ENCODE results near the gene L3MBTL2.
"Not testable (repeated sequence)": the region's sequence is repeated elsewhere in the genome, so short reads cannot be mapped to it uniquely, and the experiment has no call there.

Gene L3MBTL2

DNA sequence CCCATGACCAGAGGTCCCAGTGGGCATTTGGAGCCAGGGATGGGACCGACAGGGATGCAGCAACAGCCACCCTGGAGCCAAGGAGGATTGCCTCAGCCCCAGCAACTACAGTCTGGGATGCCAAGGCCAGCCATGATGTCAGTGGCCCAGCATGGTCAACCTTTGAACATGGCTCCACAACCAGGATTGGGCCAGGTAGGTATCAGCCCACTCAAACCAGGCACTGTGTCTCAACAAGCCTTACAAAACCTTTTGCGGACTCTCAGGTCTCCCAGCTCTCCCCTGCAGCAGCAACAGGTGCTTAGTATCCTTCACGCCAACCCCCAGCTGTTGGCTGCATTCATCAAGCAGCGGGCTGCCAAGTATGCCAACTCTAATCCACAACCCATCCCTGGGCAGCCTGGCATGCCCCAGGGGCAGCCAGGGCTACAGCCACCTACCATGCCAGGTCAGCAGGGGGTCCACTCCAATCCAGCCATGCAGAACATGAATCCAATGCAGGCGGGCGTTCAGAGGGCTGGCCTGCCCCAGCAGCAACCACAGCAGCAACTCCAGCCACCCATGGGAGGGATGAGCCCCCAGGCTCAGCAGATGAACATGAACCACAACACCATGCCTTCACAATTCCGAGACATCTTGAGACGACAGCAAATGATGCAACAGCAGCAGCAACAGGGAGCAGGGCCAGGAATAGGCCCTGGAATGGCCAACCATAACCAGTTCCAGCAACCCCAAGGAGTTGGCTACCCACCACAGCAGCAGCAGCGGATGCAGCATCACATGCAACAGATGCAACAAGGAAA lies 27.3 kb upstream of the L3MBTL2 start:
- TF ChIP-seq, protein P1, sequence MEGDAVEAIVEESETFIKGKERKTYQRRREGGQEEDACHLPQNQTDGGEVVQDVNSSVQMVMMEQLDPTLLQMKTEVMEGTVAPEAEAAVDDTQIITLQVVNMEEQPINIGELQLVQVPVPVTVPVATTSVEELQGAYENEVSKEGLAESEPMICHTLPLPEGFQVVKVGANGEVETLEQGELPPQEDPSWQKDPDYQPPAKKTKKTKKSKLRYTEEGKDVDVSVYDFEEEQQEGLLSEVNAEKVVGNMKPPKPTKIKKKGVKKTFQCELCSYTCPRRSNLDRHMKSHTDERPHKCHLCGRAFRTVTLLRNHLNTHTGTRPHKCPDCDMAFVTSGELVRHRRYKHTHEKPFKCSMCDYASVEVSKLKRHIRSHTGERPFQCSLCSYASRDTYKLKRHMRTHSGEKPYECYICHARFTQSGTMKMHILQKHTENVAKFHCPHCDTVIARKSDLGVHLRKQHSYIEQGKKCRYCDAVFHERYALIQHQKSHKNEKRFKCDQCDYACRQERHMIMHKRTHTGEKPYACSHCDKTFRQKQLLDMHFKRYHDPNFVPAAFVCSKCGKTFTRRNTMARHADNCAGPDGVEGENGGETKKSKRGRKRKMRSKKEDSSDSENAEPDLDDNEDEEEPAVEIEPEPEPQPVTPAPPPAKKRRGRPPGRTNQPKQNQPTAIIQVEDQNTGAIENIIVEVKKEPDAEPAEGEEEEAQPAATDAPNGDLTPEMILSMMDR (IDR thresholded peaks at IDR 0.05; ENCODE audit: insufficient read depth, low read depth, low read length, missing control alignments): no peak
- H3K4me3 ChIP-seq (ENCODE audit: low read depth, low read length): no peak overlapping the region
- no peak for DNase-seq (ENCODE audit: low read depth)

DNA sequence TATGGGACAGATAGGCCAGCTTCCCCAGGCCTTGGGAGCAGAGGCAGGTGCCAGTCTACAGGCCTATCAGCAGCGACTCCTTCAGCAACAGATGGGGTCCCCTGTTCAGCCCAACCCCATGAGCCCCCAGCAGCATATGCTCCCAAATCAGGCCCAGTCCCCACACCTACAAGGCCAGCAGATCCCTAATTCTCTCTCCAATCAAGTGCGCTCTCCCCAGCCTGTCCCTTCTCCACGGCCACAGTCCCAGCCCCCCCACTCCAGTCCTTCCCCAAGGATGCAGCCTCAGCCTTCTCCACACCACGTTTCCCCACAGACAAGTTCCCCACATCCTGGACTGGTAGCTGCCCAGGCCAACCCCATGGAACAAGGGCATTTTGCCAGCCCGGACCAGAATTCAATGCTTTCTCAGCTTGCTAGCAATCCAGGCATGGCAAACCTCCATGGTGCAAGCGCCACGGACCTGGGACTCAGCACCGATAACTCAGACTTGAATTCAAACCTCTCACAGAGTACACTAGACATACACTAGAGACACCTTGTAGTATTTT lies 26.6 kb upstream of the L3MBTL2 start:
- no peak for DNase-seq (ENCODE audit: low read depth)
- TF ChIP-seq, protein P1 (IDR thresholded peaks at IDR 0.05; ENCODE audit: insufficient read depth, low read depth, low read length, missing control alignments): no peak

DNA sequence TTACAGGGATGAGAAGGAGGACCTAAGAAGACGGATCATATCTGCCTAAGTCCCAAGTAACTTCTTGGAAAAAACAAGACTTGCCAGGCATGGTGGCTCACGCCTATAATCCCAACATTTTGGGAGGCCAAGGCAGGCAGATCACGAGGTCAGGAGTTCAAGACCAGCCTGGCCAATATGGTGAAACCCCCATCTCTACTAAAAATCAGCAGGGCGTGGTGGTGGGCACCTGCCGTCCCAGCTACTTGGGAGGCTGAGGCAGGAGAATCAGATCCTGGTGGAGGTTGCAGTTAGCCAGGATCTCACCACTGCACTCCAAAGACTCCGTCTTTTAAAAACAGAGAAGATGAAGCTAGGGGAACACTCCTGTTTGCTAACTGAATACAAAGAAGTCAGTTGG lies 24.8 kb upstream of the L3MBTL2 start:
- DNase-seq (ENCODE audit: low read depth): not testable (repeated sequence)

More for the DNA sequence above, 26.6 kb upstream of the L3MBTL2 start:
- H3K4me3 ChIP-seq (ENCODE audit: low read depth, low read length): no peak overlapping the region

DNA sequence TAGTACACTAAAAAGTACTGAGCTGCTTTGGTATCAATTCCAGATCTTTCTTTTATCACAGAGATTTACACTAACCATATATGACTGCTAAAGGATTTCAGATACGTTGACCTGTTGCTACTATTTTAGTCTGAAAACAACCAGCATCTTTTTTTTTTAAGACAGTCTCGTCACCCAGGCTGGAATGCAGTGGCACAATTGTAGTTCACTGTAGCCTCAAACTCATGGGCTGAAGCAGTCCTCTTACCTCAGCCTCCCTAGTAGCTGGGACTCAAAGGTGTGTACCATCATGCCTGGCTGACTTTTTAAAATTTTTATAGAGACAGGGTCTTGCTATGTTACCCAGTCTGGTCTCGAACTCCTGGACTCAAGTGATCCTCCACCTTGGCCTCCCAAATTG lies 24.2 kb upstream of the L3MBTL2 start:
- no peak for DNase-seq (ENCODE audit: low read depth)
- TF ChIP-seq, protein P1 (IDR thresholded peaks at IDR 0.05; ENCODE audit: insufficient read depth, low read depth, low read length, missing control alignments): no peak
- no peak overlapping the region for H3K4me3 ChIP-seq (ENCODE audit: low read depth, low read length)

More for the DNA sequence above, 24.8 kb upstream of the L3MBTL2 start:
- not testable (repeated sequence) for H3K4me3 ChIP-seq (ENCODE audit: low read depth, low read length)

DNA sequence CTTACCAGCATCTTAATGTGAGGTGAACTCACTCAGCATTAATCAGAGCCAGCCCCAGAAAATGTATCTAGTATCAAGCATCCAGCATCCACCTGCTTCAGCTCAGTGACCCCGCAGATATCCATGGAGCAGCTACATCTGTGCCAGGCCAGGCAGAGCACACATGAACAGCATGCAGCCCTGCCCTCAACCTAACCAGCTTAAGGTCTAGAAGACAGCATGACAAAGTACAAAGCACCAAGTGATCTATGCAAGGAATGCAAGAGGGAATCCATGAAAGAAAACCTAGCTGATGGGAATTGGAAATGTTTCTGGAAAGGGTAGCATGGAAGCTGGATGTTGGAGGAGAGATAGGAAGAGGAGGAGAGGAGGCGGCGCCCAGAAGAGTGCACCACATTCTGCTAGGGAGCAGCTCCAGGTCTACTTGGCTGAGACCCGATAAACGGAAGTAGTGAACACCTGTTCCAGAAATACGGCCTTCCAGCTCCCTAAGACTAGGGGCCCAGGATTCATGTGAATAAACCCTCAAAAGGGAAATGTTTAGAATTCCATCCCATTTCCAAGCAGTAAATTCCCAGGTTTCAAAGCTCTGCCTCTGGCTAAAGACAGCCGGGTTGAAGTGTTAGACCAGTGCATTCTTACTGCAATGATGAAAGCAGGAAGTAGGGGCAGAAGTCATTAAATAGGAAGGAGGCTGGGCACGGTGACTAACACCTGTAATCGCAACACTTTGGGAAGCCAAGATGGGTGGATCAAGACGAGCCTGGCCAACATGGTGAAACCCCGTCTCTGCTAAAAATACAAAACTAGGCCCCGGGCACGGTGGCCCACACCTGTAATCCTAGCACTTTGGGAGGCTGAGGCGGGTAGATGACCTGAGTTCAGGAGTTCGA lies 23.5 kb upstream of the L3MBTL2 start:
- DNase-seq (ENCODE audit: low read depth): no peak
- TF ChIP-seq, protein P1 (IDR thresholded peaks at IDR 0.05; ENCODE audit: insufficient read depth, low read depth, low read length, missing control alignments): no peak
- no peak overlapping the region for H3K4me3 ChIP-seq (ENCODE audit: low read depth, low read length)

DNA sequence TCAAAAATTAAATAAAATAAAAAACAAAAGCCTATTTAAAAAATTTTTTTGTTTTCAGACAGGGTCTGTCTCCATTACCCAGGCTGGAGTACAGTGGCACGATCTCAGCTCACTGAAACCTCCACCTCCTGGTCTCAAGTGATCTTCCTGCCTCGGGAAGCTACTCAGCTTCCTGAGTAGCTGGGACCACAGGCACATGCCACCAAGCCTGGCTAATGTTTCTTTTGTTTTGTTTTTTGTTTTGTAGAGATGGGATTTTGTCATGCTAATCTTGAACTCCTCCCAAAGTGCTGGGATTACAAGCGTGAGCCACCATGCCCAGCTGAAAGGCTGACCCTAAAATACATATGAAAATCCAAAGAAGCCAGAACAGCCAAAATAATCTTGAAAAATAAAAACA lies 20.4 kb upstream of the L3MBTL2 start:
- no peak for DNase-seq (ENCODE audit: low read depth)
- TF ChIP-seq, protein P1 (IDR thresholded peaks at IDR 0.05; ENCODE audit: insufficient read depth, low read depth, low read length, missing control alignments): no peak
- no peak overlapping the region for H3K4me3 ChIP-seq (ENCODE audit: low read depth, low read length)

DNA sequence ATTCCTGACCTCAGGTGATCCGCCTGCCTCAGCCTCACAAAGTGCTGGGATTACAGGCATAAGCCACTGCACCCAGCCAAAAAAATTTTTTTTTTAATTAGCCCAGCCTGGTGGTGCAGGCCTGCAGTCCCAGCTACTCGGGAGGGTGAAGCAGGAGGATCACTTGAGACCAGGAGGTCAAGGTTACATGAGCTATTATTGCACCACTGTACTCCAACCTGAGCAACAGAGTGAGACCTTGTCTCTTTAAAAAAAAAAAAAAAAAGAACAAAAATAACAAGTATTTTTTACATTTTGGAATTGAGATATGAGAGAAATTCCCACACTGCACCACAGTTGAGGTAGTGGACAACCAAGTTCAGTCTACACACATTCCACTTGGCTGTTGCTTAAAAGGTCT lies 13.6 kb upstream of the L3MBTL2 start:
- no peak for DNase-seq (ENCODE audit: low read depth)
- TF ChIP-seq, protein P1 (IDR thresholded peaks at IDR 0.05; ENCODE audit: insufficient read depth, low read depth, low read length, missing control alignments): no peak
- no peak overlapping the region for H3K4me3 ChIP-seq (ENCODE audit: low read depth, low read length)
